GM21723 (cell line): ENCODE results near the gene AOC2.
"Not testable (repeated sequence)": the region's sequence is repeated elsewhere in the genome, so short reads cannot be mapped to it uniquely, and the experiment has no call there.

Experiments
- ATAC-seq: cut with Tn5 transposase; IDR thresholded peaks from one replicate; pipeline ENCODE4 v1.9.1; 2021; ENCODE audit warnings: mild to moderate bottlenecking, moderate library complexity; ENCODE audit not compliant: unreplicated experiment

The AOC2 gene

GRCh38 chr17:42853004-42853403, 8.6 kb downstream of the AOC2 start:
- ATAC-seq: no peak

DNA sequence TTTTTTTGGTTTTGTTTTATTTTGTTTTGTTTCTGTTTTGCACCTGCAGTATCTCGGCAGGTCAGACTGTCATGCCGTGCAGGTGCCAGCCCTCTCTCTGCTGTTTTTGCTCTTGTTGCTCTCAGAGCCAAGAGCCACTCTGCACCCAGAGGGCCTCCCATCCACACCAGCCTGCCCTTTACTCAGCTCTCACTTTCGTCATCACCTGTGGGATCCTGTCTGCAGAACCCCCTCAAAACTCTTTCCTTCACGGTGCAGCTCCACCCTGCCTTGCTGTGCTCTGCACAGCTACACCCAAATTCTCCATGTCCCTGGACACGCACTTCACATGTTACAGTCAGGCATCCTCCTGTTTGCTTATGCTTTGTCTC, 9.2 kb downstream of the AOC2 start:
- no peak for ATAC-seq

DNA sequence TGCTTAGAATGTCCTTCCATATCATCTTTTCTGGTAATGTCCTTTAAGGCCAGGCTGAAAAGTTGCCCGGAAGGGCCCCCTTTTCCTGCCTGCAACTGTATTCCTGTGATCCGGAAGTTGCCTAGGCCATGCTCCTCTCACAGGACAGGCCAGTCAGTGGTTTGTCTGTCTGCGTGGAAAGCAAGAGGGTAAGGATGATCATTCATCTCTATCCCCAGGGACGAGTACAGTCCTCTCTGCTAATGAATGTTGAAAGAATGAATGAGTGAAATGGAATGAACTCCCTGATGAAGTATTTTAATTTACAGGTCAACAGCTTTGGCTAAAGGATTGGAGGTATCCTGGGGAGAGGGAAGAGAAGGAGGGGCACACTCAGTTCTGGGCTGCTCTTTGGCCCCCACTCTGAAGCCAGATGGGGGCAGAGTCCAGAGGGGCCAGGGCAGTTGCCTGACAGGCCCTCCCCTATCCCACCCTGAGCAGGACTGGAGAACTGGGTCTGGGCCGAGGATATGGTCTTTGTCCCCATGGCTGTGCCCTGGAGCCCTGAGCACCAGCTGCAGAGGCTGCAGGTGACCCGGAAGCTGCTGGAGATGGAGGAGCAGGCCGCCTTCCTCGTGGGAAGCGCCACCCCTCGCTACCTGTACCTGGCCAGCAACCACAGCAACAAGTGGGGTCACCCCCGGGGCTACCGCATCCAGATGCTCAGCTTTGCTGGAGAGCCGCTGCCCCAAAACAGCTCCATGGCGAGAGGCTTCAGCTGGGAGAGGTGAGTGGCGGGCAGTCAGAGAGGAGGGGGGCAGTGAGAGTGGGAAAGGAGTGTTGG, 9.8 kb downstream of the AOC2 start:
- ATAC-seq: no peak

DNA sequence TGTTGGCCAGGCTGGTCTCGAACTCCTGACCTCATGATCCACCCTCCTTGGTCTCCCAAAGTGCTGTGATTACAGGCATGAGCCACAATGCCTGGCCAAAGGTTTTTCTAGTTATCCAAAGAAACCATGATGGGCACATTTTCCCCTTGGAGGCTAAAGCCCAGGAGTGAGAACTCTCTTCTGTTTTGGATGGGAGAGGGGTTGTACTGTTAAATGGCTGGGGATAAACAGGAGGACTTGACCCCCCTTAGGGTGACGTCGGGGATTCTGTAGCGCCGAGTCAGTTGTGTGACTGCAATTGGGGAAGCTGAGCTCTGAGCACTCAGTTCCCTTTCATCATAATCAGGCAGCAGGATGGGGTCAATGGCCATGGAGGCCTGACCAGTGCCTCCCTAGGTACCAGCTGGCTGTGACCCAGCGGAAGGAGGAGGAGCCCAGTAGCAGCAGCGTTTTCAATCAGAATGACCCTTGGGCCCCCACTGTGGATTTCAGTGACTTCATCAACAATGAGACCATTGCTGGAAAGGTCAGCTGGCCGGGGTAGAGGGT, 10.7 kb downstream of the AOC2 start:
- ATAC-seq: no peak

- ATAC-seq: not testable (repeated sequence)
Measured at GRCh38 chr17:42856093-42856492, 11.7 kb downstream of the AOC2 start.

GRCh38 chr17:42856516-42856915, 12.1 kb downstream of the AOC2 start:
- ATAC-seq: not testable (repeated sequence)

- ATAC-seq: no peak
Measured at GRCh38 chr17:42857389-42857788, 13.0 kb downstream of the AOC2 start.

DNA sequence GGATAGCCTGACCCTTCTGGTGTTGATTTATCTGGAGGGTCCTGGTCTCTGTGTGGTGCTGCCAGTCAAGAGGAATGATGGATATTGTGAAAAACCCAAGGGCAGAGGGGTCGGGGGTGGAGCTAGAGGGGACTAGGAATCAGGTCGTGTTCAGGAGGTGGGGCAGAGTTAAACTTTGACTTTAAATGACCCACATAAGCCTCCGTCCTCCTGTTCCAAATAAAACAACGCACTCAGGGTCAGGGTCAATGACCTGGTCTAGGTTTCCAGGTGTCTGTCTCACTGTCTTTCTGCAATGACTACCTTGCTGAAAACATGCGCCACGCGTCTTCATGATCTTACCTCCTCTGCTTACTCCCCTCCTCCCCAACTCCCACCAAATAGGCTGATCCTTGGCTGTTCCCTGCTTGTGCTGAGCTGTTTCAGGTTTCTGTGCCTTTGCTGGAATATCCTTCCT, 21.3 kb downstream of the AOC2 start:
- no peak for ATAC-seq

DNA sequence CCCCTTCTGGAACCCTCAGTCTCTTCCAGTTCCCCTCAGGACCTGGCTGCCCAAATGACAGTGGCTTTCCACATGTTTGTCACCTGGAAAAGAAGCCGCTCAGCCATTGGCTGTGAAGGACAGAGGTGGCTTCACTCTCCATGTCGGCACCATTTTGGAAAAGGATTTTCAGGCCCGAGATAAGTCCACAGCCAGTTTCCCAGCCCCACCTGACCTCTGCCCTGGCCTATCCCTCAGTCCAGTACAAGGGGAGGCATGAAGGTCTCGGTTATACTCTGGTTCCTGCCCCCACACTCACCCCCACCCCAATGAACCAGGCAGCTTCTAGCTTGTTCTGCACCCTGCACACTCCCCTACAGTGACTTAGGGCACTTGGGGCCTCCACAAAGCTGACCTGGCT, 21.8 kb downstream of the AOC2 start:
- ATAC-seq: no peak

DNA sequence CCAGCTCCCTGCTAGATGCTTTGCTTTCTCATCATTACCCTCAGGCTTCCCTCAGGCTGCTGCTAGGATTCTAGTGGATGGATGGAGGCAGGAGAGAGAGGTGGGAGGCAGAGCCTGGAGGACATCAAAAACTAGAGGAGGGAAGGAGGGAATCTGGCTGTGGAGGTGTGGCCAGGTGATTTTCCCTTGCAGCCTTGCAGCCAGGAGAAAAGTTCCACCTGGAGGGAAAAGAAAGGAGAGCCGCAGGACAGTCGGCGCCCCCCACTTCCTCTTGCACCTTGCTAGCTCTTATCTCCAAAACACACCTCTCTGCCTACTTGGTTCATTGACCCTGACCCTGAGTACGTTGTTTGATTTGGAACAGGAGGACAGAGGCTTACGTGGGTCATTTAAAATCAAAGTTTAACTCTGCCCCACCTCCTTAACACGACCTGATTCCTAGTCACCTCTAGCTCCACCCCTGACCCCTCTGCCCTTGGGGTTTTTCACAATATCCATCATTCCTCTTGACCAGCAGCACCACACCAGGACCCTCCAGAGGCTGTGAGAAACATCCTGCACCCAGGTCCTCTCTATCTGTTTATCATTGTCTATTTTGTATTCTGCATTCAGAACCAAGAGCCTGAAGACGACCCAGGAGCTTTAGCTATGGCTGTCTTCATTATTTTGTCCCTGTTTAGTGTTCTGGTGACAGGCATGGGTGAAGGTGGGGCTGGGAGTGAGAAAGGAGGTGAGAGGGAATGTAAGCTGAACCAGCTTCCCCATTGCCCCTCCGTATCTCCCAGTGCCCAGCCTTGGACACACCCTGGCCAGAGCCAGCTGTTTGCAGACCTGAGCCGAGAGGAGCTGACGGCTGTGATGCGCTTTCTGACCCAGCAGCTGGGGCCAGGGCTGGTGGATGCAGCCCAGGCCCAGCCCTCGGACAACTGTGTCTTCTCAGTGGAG, 22.5 kb downstream of the AOC2 start:
- no peak for ATAC-seq

- not testable (repeated sequence) for ATAC-seq
Measured at GRCh38 chr17:42867694-42868261, 23.4 kb downstream of the AOC2 start.

- no peak for ATAC-seq
Measured at GRCh38 chr17:42868338-42868737, 24.0 kb downstream of the AOC2 start.

DNA sequence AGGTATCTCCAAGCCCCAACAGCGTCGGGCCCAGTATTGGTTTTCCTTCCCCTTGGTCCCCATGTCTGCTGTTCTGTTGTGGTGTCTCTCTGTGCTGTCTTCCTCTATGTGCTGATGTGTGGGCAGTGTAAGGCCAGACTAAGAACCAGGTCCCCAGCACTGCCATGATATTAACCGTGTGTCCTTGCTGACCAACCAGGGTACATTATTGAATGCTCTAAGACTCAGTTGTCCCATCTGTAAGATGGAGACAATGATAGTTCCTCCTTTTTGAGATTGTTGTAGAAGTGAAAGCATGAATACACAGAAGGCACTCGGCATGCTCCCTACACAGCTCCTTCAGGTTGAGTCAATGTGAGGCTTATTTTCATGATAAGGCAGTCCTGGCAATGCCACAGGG, 27.3 kb downstream of the AOC2 start:
- no peak for ATAC-seq

- ATAC-seq: no peak
Measured at GRCh38 chr17:42872251-42872965, 28.0 kb downstream of the AOC2 start.

- no peak for ATAC-seq
Measured at GRCh38 chr17:42873315-42873714, 28.9 kb downstream of the AOC2 start.

- not testable (repeated sequence) for ATAC-seq
Measured at GRCh38 chr17:42873932-42874695, 29.7 kb downstream of the AOC2 start.

GRCh38 chr17:42877037-42877436, 32.7 kb downstream of the AOC2 start:
- ATAC-seq: no peak

DNA sequence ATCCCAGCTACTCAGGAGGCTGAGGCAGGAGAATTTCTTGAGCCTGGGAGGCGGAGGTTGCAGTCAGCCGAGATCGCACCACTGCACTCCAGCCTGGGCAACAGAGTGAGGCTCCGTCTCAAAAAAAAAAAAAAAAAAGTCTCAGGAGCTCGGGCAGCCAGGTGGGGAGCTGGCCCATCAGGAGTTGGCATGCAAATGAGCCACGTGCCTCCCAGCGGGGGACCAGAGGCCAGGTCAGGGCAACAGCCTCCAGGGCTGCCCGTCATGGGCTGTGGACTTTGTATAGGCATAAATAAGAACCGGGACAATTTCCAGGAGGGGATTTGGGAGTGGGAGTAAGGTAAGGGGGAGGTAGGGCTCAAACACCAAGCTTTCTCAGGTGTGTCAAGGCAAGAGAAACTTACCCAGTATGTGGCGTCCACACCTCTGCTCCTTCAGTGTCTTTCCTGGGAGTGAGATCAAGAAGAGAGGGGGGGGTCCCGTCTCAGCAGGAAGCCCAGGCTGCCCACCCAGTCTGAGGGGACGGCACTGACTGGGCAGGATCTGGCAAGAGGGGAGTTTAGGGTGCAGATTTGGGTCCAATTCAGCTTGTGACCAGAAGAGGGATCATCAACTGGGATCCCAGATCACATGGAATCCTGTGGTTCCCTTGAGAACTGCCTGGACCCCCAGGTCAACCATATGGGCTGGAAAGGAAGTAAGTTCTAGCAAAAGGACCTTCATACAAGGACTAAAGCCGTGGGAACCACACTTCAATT, 33.9 kb downstream of the AOC2 start:
- ATAC-seq: no peak
